A549 (cell line): Measurements from ENCODE around the gene CHD9.

ENCODE experiments used
- EP300 ChIP-seq, 2 experiments: fragments of >200 bp; sonication (Bioruptor Twin); formaldehyde crosslinking; IDR thresholded peaks; 2 replicates in 1 of 2; 3 replicates in 1 of 2; pipeline ENCODE4 v1.6.1; 2016 to 2017
- ZC3H11A ChIP-seq: fragments of 450-650 bp; IDR thresholded peaks from 2 replicates; pipeline ENCODE4 v1.6.1; 2014; ENCODE audit warnings: antibody characterized with exemption, mild to moderate bottlenecking
- TF ChIP-seq, protein P1 (sequence below): fragments of >200 bp; sonication (Bioruptor Twin); formaldehyde crosslinking; IDR thresholded peaks from 3 replicates; pipeline ENCODE4 v1.5.1; 2016

DNA sequence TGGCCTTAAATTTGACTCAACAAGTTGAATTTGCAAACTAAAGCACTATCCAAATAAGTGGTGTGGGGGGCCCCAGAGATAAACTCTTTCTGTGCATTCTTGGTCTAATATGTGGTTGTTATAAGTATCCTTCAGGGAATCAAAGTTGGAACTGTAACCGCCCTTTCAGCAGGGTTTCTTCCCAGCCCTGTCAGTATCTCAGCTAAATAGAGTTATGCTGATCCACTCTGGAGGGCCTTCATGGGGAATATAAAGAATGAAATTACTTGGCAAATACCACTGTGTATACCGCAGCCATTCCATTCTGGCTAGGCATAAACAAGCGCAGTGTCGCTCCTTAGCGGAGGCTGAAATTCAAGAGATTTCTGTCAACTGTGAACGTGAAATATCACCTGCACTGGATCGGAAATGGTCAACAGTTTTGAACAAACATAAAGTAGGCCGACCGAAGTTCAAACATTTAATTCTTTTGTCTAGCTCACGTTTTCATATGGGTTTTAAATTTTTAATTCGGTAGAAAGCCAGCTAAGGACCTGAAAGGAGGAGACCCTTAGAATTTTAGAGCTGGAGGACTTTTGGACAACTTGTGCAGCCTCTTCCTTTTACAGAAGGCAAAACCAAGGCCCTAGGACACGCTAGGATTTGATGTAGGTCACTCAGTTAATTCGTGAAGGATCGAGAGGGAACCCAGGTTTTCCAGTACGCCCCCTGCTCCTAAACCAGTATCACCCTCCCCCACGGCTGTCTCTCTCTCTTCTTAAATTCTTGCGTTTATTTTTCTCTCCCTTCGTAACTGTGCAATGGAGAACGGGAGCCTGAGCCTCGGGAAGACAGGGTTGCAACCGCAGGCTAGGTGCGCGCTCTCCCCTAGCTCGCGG is 74.7 kb downstream of the CHD9 start:
- no peak for TF ChIP-seq EP300 (IDR thresholded peaks at IDR 0.05)
- no peak for TF ChIP-seq ZC3H11A
- TF ChIP-seq, protein P1, sequence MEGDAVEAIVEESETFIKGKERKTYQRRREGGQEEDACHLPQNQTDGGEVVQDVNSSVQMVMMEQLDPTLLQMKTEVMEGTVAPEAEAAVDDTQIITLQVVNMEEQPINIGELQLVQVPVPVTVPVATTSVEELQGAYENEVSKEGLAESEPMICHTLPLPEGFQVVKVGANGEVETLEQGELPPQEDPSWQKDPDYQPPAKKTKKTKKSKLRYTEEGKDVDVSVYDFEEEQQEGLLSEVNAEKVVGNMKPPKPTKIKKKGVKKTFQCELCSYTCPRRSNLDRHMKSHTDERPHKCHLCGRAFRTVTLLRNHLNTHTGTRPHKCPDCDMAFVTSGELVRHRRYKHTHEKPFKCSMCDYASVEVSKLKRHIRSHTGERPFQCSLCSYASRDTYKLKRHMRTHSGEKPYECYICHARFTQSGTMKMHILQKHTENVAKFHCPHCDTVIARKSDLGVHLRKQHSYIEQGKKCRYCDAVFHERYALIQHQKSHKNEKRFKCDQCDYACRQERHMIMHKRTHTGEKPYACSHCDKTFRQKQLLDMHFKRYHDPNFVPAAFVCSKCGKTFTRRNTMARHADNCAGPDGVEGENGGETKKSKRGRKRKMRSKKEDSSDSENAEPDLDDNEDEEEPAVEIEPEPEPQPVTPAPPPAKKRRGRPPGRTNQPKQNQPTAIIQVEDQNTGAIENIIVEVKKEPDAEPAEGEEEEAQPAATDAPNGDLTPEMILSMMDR: no peak
